CD4-positive, alpha-beta T cell treated with Interleukin-6 at 100 ng/mL for 8 hours (primary cell): ENCODE data around the gene MT3.

Experiments
- DNase-seq: peaks from one replicate; pipeline ENCODE4 v3.0.0-alpha.2; 2020; ENCODE audit warnings: mixed read lengths, low spot score

The MT3 gene

GRCh38 chr16:56631197-56631596, 41.9 kb downstream of the MT3 start:
- no peak for DNase-seq

GRCh38 chr16:56631832-56632155, 42.5 kb downstream of the MT3 start:
- DNase-seq = no peak

- no peak for DNase-seq
Measured at GRCh38 chr16:56632156-56632847, 43.0 kb downstream of the MT3 start, which contains the start of gene MT1M. TSS of gene MT1M (plus strand) at chr16:56632659. CDS start at chr16:56632732, 73 bp downstream.

- DNase-seq = no peak
Measured at GRCh38 chr16:56632848-56633365, 43.6 kb downstream of the MT3 start.

- no peak for DNase-seq
Measured at GRCh38 chr16:56633535-56633934, 44.2 kb downstream of the MT3 start.

- DNase-seq = no peak
Measured at GRCh38 chr16:56634715-56635440, 45.5 kb downstream of the MT3 start.

- no peak for DNase-seq
Measured at GRCh38 chr16:56635441-56635967, 46.2 kb downstream of the MT3 start.

GRCh38 chr16:56636616-56637413, 47.5 kb downstream of the MT3 start:
- DNase-seq = no peak

GRCh38 chr16:56637814-56638750, 48.8 kb downstream of the MT3 start, which contains the start of gene MT1A:
TSS of gene MT1A (plus strand) at chr16:56638666. CDS start at chr16:56638739, 73 bp downstream.
- DNase-seq = no peak

GRCh38 chr16:56639045-56639444, 49.7 kb downstream of the MT3 start:
- DNase-seq = no peak

GRCh38 chr16:56640076-56640475, 50.7 kb downstream of the MT3 start:
- DNase-seq = no peak
